Keratinocyte (primary cell): Measurements from ENCODE around the gene FSD1. TPM values are rescaled to one million over a fixed set of nuclear protein-coding genes. Genes with fewer than 3 reads are reported as not detected.

Experiments
- DNase-seq: peaks from one replicate; pipeline ENCODE4 v3.0.0-alpha.2; 2011; ENCODE audit warnings: low read depth, missing footprints, low spot score
- FAIRE-seq: peaks from 2 replicates; lab custom pipeline; 2011; peaks lifted over from hg19 to GRCh38; lab: Jason Lieb, UNC
- H2AFZ ChIP-seq: 2 replicates; pipeline ENCODE4 v1.6.0; 2012; ENCODE audit warnings: low read length, control low read depth, inconsistent platforms; ENCODE audit not compliant: control insufficient read depth
- H3K27ac ChIP-seq: 2 replicates; pipeline ENCODE4 v1.5.1; 2011; ENCODE audit warnings: low read length; ENCODE audit not compliant: control insufficient read depth, insufficient read depth
- H3K27me3 ChIP-seq: 3 replicates; pipeline ENCODE4 v1.6.0; 2011; ENCODE audit warnings: low read length; ENCODE audit not compliant: control insufficient read depth, insufficient read depth; ENCODE audit errors: extremely low read depth
- H3K36me3 ChIP-seq, 2 experiments: 2 replicates in 1 of 2; 3 replicates in 1 of 2; pipeline ENCODE4 v1.5.1; 2011; ENCODE audit warnings: low read length in 2 of 2, mild to moderate bottlenecking in 1 of 2; ENCODE audit not compliant: control insufficient read depth in 2 of 2, insufficient read depth in 2 of 2; ENCODE audit errors: extremely low read depth in 1 of 2
- H3K4me1 ChIP-seq: 3 replicates; pipeline ENCODE4 v1.5.1; 2011; ENCODE audit warnings: low read length; ENCODE audit not compliant: control insufficient read depth, insufficient read depth; ENCODE audit errors: extremely low read depth
- H3K4me2 ChIP-seq: 3 replicates; pipeline ENCODE4 v1.6.0; 2011; ENCODE audit warnings: low read depth, low read length; ENCODE audit not compliant: control insufficient read depth, insufficient read depth; ENCODE audit errors: extremely low read depth
- H3K4me3 ChIP-seq, 3 experiments: fragments of 200-600 bp in 1 of 3; sonication (generic) in 1 of 3; 2 replicates in 2 of 3; 3 replicates in 1 of 3; pipeline ENCODE4 v1.5.1; 2011 to 2016; ENCODE audit warnings: low read length in 3 of 3, mild to moderate bottlenecking in 3 of 3, control low read depth in 2 of 3, inconsistent platforms in 1 of 3, low read depth in 1 of 3, mixed read lengths in 1 of 3, mixed run types in 1 of 3, moderate library complexity in 1 of 3; ENCODE audit not compliant: control insufficient read depth in 2 of 3, insufficient read depth in 2 of 3; ENCODE audit errors: extremely low read depth in 1 of 3
- H3K79me2 ChIP-seq: 2 replicates; pipeline ENCODE4 v1.6.0; 2012; ENCODE audit warnings: low read length; ENCODE audit not compliant: control insufficient read depth, insufficient read depth
- H3K9ac ChIP-seq: 3 replicates; pipeline ENCODE4 v1.6.0; 2011; ENCODE audit warnings: low read length; ENCODE audit not compliant: control insufficient read depth, insufficient read depth; ENCODE audit errors: extremely low read depth
- H3K9me1 ChIP-seq: 3 replicates; pipeline ENCODE4 v1.6.0; 2011; ENCODE audit warnings: low read length; ENCODE audit not compliant: control insufficient read depth, insufficient read depth; ENCODE audit errors: extremely low read depth
- H3K9me3 ChIP-seq: 2 replicates; pipeline ENCODE4 v1.5.1; 2012; ENCODE audit warnings: low read depth, low read length; ENCODE audit not compliant: control insufficient read depth
- H4K20me1 ChIP-seq: 3 replicates; pipeline ENCODE4 v1.6.0; 2011; ENCODE audit warnings: low read length; ENCODE audit not compliant: control insufficient read depth, insufficient read depth; ENCODE audit errors: extremely low read depth
- CTCF ChIP-seq, 3 experiments: IDR thresholded peaks in 1 of 3; conservative IDR thresholded peaks in 1 of 3; optimal IDR thresholded peaks in 1 of 3; 2 replicates in 2 of 3; 3 replicates in 1 of 3; pipeline versions ENCODE3 to v1.5.1; 2011; ENCODE audit warnings: low read length in 3 of 3, mild to moderate bottlenecking in 3 of 3, moderate library complexity in 2 of 3, control low read depth in 1 of 3, inconsistent platforms in 1 of 3; ENCODE audit not compliant: insufficient read depth in 2 of 3; ENCODE audit errors: extremely low read depth in 1 of 3
- EZH2 ChIP-seq: IDR thresholded peaks from one replicate; pipeline ENCODE4 v1.6.1; 2012; ENCODE audit warnings: inconsistent platforms, mild to moderate bottlenecking, low read length, moderate library complexity
- dilution Hi-C: fragments of 300-500 bp; cut with MboI; formaldehyde crosslinking; loops from one replicate; pipeline ENCODE4 v1.7.0; 2020; ENCODE audit warnings: low sequenced_read_pairs; ENCODE audit not compliant: extremely low pct_ligation_motif_present
- polyA plus RNA-seq, 5 experiments: library from polyadenylated mRNA; depleted of rRNA in 3 of 5; stranded (reverse) in 3 of 5; stranded (forward) in 1 of 5; unstranded in 1 of 5; fragments of >200 nt; gene quantifications; 1 replicate in 1 of 5; 2 replicates in 3 of 5; 3 replicates in 1 of 5; pipeline versions ENCODE4 v1.2.1 to v1.2.3, GENCODE V29; 2011 to 2012; ENCODE audit warnings: missing spikeins in 2 of 5, low read depth in 1 of 5, low replicate concordance in 1 of 5

The FSD1 gene
- polyA plus RNA-seq, 1 donor (not counting 4 experiments of a cell fraction or from before 2014, with no cell fraction given): 0.49 TPM

GRCh38 chr19:4295972-4296771 lies 8.2 kb upstream of the FSD1 start:
- Histone ChIP-seq H3K4me2 (no peak overlapping the region), H3K4me1 (no peaks in the 10 kb centered on the region), H4K20me1 (no peaks in the 10 kb centered on the region), H3K9me3 (no peaks in the 10 kb centered on the region), H3K27ac (no peak overlapping the region), H3K9ac (no peak overlapping the region), H2AFZ (no peak overlapping the region), H3K9me1 (no peaks in the 10 kb centered on the region), H3K27me3 (peaks cover 10% of the 10 kb centered on the region), H3K36me3 (no peaks in the 10 kb centered on the region), H3K79me2 (no peaks in the 10 kb centered on the region), H3K4me3 (no peak overlapping the region)
- dilution Hi-C loops: no loop called here
- DNase-seq (no peak), FAIRE-seq (no peak)
- no peak for TF ChIP-seq EZH2
- TF ChIP-seq CTCF (optimal IDR thresholded peaks at IDR 0.05 in 1 of 3, IDR thresholded peaks at IDR 0.05 in 1 of 3, conservative IDR thresholded peaks at IDR 0.05 in 1 of 3; ENCODE audit: extremely low read depth in 1 of 3, insufficient read depth in 2 of 3, low read length in 3 of 3): no peak

DNA sequence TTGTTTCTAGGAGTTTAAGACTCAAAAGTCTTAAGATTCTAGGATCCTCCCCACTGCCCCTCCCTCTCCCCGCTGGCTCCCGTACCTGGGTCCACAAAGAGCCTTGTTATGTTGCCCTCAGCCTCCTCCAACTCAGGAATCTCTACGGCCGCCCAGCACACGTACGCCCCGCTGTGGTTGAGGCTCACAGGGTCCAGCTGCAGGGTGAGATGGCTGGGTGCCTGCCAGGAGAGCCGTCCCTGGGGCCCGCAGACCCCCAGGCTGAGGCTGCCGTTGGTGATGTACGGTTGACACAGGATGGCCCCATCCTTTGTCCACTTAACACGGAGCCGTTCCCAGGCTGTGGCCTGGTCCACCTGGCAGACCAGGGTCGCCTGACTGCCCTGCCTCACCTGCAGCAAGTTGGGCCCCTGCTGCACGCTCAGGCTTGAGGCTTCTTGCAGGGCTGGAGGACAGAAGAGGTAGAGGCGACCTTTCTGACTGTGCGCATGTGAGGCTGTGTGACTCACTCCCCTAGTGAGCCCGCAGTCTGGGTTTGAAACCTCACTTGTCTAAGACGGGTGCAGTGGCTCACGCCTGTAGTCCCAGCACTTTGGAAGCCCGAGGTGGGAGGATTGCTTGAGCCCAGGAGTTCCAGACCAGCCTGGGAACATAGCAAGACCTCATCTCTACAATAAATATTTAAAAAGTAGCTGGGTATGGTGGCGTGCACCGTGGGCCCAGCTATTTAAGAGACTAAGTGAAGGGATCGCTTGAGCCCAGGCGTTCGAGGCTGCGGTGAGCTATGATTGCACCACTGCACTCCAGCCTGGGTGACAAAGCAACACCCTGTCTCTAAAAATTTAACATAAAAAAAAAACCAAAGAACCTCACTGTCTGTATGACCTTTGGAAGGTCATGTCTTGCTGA lies 6.2 kb upstream of the FSD1 start:
- DNase-seq (no peak), FAIRE-seq (no peak)
- Histone ChIP-seq H3K4me1 (no peaks in the 10 kb centered on the region), H3K9me3 (no peaks in the 10 kb centered on the region), H3K27me3 (peaks cover 10% of the 10 kb centered on the region), H2AFZ (no peak overlapping the region), H4K20me1 (no peaks in the 10 kb centered on the region), H3K27ac (no peak overlapping the region), H3K36me3 (no peaks in the 10 kb centered on the region), H3K9ac (no peak overlapping the region), H3K4me2 (no peak overlapping the region), H3K9me1 (no peaks in the 10 kb centered on the region), H3K4me3 (no peak overlapping the region), H3K79me2 (no peaks in the 10 kb centered on the region)
- dilution Hi-C loops: no loop called here
- TF ChIP-seq CTCF (optimal IDR thresholded peaks at IDR 0.05 in 1 of 3, IDR thresholded peaks at IDR 0.05 in 1 of 3, conservative IDR thresholded peaks at IDR 0.05 in 1 of 3; ENCODE audit: extremely low read depth in 1 of 3, insufficient read depth in 2 of 3, low read length in 3 of 3) (no peak), EZH2 (no peak)
